Astrocyte (in vitro differentiated cells and primary cell): Measurements from ENCODE around the gene IGF2BP3.

Experiments used
- EZH2 ChIP-seq: IDR thresholded peaks from 2 replicates; pipeline ENCODE4 v1.6.1; 2012; ENCODE audit warnings: mild to moderate bottlenecking, low read length, inconsistent platforms; ENCODE audit not compliant: insufficient read depth
- TF ChIP-seq, protein P1 (sequence below): IDR thresholded peaks from 2 replicates; pipeline ENCODE4 v1.5.1; 2011; ENCODE audit warnings: low read depth, mild to moderate bottlenecking, inconsistent platforms, low read length, moderate library complexity; ENCODE audit not compliant: insufficient read depth

DNA sequence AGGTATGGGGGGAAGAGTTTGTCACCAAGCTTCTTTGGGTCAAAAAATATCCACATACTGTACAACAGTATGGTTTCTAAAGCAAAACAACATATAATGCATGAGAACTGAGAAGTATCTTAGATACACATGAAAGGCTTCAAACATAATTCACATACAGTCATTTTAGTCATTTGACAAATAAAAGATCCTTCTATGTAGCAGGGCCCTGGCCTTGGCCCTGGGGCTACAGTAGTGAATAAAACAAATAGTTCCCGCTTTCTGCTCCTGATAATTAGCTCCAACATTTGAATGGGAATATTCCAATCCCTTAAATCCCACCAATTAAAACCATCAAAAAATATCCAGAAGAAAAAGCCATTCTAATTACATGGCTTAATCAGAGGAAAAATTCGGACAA, 119.8 kb downstream of the IGF2BP3 start:
- TF ChIP-seq, protein P1, sequence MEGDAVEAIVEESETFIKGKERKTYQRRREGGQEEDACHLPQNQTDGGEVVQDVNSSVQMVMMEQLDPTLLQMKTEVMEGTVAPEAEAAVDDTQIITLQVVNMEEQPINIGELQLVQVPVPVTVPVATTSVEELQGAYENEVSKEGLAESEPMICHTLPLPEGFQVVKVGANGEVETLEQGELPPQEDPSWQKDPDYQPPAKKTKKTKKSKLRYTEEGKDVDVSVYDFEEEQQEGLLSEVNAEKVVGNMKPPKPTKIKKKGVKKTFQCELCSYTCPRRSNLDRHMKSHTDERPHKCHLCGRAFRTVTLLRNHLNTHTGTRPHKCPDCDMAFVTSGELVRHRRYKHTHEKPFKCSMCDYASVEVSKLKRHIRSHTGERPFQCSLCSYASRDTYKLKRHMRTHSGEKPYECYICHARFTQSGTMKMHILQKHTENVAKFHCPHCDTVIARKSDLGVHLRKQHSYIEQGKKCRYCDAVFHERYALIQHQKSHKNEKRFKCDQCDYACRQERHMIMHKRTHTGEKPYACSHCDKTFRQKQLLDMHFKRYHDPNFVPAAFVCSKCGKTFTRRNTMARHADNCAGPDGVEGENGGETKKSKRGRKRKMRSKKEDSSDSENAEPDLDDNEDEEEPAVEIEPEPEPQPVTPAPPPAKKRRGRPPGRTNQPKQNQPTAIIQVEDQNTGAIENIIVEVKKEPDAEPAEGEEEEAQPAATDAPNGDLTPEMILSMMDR = no peak
- no peak for TF ChIP-seq EZH2
